B cell (primary cell): ENCODE results near the gene FXYD7. TPM values are rescaled to one million over a fixed set of nuclear protein-coding genes. Genes with fewer than 3 reads are reported as not detected.

Experiments
- ATAC-seq: fragments of 200-7000 bp; cut with Tn5 transposase; one replicate; pipeline ENCODE4 v1.10.0; 2021; ENCODE audit warnings: low read depth, mild to moderate bottlenecking, moderate number of reproducible peaks, moderate library complexity
- CTCF ChIA-PET: fragments of 350-600 bp; sonication (Branson Sonifier 250); formaldehyde crosslinking; loops from one replicate; lab custom pipeline; 2021; ENCODE audit warnings: antibody characterized with exemption, inconsistent platforms; lab: Charles Lee
- POLR2A ChIA-PET: fragments of 350-600 bp; sonication (Branson Sonifier 250); formaldehyde crosslinking; loops from one replicate; lab custom pipeline; 2021; ENCODE audit warnings: antibody characterized with exemption; lab: Charles Lee
- DNase-seq: peaks from one replicate; pipeline ENCODE4 v3.0.0; 2013
- H2AFZ ChIP-seq: 2 replicates; pipeline ENCODE4 v1.6.1; 2012; ENCODE audit warnings: mild to moderate bottlenecking, low read depth, low read length; ENCODE audit not compliant: insufficient read depth, poor library complexity, severe bottlenecking
- H3K27ac ChIP-seq, 2 donors: 1 replicate in 1 of 2; 2 replicates in 1 of 2; pipeline ENCODE4 v1.5.1; 2012 to 2013; ENCODE audit warnings: low read length in 2 of 2, mild to moderate bottlenecking in 2 of 2, moderate library complexity in 1 of 2
- H3K27me3 ChIP-seq, 4 experiments: fragments of 200-600 bp in 1 of 4; sonication (generic) in 1 of 4; replicated peaks in 1 of 4; 1 replicate in 2 of 4; 2 replicates in 2 of 4; pipeline versions ENCODE4 v1.6.1 to v1.7.0; 2013 to 2016; ENCODE audit warnings: low read length in 3 of 4, mild to moderate bottlenecking in 2 of 4, mixed read lengths in 1 of 4, moderate library complexity in 1 of 4; ENCODE audit not compliant: insufficient read depth in 4 of 4, control insufficient read depth in 3 of 4; ENCODE audit errors: control extremely low read depth in 1 of 4
- H3K36me3 ChIP-seq, 2 experiments: replicated peaks in 1 of 2; 1 replicate in 1 of 2; 2 replicates in 1 of 2; pipeline versions ENCODE4 v1.6.1 to v1.7.1; 2013; ENCODE audit warnings: low read length in 1 of 2; ENCODE audit not compliant: insufficient read depth in 2 of 2, control insufficient read depth in 1 of 2; ENCODE audit errors: control extremely low read depth in 1 of 2, extremely low read depth in 1 of 2
- H3K4me1 ChIP-seq, 2 donors: fragments of 200-600 bp in 1 of 2; sonication (generic) in 1 of 2; 1 replicate in 1 of 2; 2 replicates in 1 of 2; pipeline versions ENCODE4 v1.5.1 to v1.6.1; 2013 to 2017; ENCODE audit warnings: low read length in 2 of 2; ENCODE audit not compliant: control insufficient read depth in 2 of 2, insufficient read depth in 2 of 2
- H3K4me2 ChIP-seq: replicated peaks from 2 replicates; pipeline ENCODE3; 2012; ENCODE audit warnings: mild to moderate bottlenecking, low read depth, low read length; ENCODE audit not compliant: poor library complexity, severe bottlenecking
- H3K4me3 ChIP-seq, 5 experiments: fragments of 200-600 bp in 1 of 5; sonication (generic) in 1 of 5; 1 replicate in 3 of 5; 2 replicates in 2 of 5; pipeline versions ENCODE4 v1.5.1 to v1.7.0; 2011 to 2016; ENCODE audit warnings: low read length in 4 of 5, mild to moderate bottlenecking in 4 of 5, low read depth in 2 of 5, control low read depth in 1 of 5, moderate library complexity in 1 of 5; ENCODE audit not compliant: insufficient read depth in 1 of 5; ENCODE audit errors: control extremely low read depth in 1 of 5, extremely low read depth in 1 of 5
- H3K79me2 ChIP-seq: fragments of 200-600 bp; sonication (generic); one replicate; pipeline ENCODE4 v1.6.0; 2016; ENCODE audit warnings: low read length; ENCODE audit not compliant: control insufficient read depth, insufficient read depth
- H3K9ac ChIP-seq: fragments of 200-600 bp; sonication (generic); 2 replicates; pipeline ENCODE4 v1.6.1; 2017; ENCODE audit warnings: mild to moderate bottlenecking, low read length, moderate library complexity
- H3K9me3 ChIP-seq, 3 donors: one replicate each; pipeline versions ENCODE4 v1.6.1 to v1.7.1; 2013; ENCODE audit warnings: low read length in 2 of 3; ENCODE audit not compliant: control insufficient read depth in 2 of 3, insufficient read depth in 1 of 3; ENCODE audit errors: control extremely low read depth in 1 of 3
- H4K20me1 ChIP-seq: 2 replicates; pipeline ENCODE4 v1.6.0; 2012; ENCODE audit warnings: mild to moderate bottlenecking, low read length; ENCODE audit not compliant: insufficient read depth, control insufficient read depth, poor library complexity, severe bottlenecking
- H3K27ac Mint-ChIP-seq: one replicate; pipeline ENCODE4 v1.8.0; 2021; ENCODE audit warnings: mixed read lengths
- H3K27me3 Mint-ChIP-seq: one replicate; pipeline ENCODE4 v1.8.0; 2021; ENCODE audit warnings: mixed read lengths
- H3K4me1 Mint-ChIP-seq: one replicate; pipeline ENCODE4 v1.8.0; 2021; ENCODE audit warnings: mixed read lengths
- H3K4me3 Mint-ChIP-seq: one replicate; pipeline ENCODE4 v1.8.0; 2021; ENCODE audit warnings: mixed read lengths
- H3K9me3 Mint-ChIP-seq: one replicate; pipeline ENCODE4 v1.8.0; 2022; ENCODE audit warnings: mixed read lengths; ENCODE audit not compliant: insufficient read depth
- EZH2 ChIP-seq: IDR thresholded peaks from 2 replicates; pipeline ENCODE4 v1.6.1; 2012; ENCODE audit warnings: borderline replicate concordance, low read depth, mild to moderate bottlenecking, moderate library complexity, low read length; ENCODE audit not compliant: insufficient read depth, poor library complexity, severe bottlenecking
- WGBS: methylation state at CpG from one replicate; pipeline ENCODE4 v1.1.5; 2013; ENCODE audit warnings: missing lambda C conversion rate; ENCODE audit not compliant: insufficient coverage; 5-methylcytosine and 5-hydroxymethylcytosine counted together
- intact Hi-C: fragments of 100-400 bp; cut with micrococcal nuclease; formaldehyde crosslinking; loops from one replicate; pipeline ENCODE4 v1.10.0; 2022
- polyA plus RNA-seq: library from polyadenylated mRNA; depleted of rRNA; stranded (reverse); fragments of >200 nt; gene quantifications from 2 replicates; pipeline ENCODE4 v1.2.3, GENCODE V29; 2012
- total RNA-seq, 2 donors: library from RNA; stranded (reverse); fragments of 120-200 nt in 1 of 2; gene quantifications; 1 replicate in 1 of 2; 2 replicates in 1 of 2; pipeline versions ENCODE4 v1.2.3 to v1.2.4, GENCODE V29; 2013 to 2022
- TF ChIP-seq, protein P1 (sequence below): fragments of 200-600 bp; IDR thresholded peaks from one replicate; pipeline ENCODE4 v1.8.0; 2022; ENCODE audit warnings: antibody characterized with exemption, mild to moderate bottlenecking

The FXYD7 gene
- total and polyA plus RNA-seq, 2 donors (not counting 1 experiment from before 2014, with no cell fraction given), result 3.8 to 27.4 TPM

DNA sequence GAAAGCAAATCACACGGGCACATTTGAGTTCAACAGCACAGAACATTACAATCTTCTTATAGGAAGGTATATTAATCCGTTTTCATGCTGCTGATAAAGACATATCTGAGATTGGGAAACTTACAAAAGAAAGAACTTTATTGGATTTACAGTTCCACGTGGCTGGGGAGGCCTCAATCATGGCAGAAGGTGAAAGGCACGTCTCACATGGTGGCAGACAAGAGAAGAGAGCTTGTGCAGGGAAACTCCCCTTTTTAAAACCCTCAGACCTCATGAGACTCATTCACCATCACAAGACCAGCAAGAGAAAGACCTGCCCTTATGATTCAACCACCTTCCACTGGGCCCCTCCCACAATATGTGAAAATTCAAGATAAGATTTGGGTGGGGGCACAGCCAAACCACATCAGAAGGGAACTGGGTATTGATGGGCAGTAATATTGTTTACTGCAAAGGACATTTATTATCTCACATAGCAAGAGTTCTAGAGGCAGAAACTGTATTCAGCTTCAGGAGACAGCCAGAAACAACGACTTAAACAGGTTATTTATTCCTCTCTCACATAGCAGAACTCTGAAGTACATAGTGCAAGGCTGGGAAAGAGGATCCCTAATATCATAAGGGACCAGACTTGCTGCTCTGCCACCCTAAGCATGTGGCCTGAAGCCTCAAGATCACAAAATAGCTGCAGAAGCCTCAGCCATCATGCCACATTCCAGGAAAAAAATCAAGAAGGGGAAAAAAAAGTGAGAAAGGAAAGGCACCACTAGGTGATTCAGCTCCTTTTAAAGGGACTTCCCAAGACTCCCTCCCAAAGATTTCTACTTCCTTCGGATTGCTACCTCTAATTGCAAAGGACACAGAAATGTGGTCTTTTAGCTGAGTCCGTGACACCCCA, 34.6 kb downstream of the FXYD7 start:
- Mint-ChIP-seq H3K4me1 (peaks cover 2% of the 10 kb centered on the region), H3K4me3 (no peak overlapping the region), H3K9me3 (no peaks in the 10 kb centered on the region), H3K27me3 (no peaks in the 10 kb centered on the region), H3K27ac (peak overlapping the region; percentile 26)
- ChIA-PET POLR2A (interaction anchor here (0.7 to 1.1 kb wide), 3 partner anchors 26 to 35 kb away, joined by 3 to 5 read pairs (median 3); partner anchors contain the start of gene FXYD7), CTCF (interaction anchor here (0.9 to 3.2 kb wide), 6 partner anchors 14 to 331 kb away, joined by 3 to 9 read pairs (median 3); partner anchors contain the start of gene FXYD5)
- ATAC-seq, result no peak
- TF ChIP-seq, protein P1, sequence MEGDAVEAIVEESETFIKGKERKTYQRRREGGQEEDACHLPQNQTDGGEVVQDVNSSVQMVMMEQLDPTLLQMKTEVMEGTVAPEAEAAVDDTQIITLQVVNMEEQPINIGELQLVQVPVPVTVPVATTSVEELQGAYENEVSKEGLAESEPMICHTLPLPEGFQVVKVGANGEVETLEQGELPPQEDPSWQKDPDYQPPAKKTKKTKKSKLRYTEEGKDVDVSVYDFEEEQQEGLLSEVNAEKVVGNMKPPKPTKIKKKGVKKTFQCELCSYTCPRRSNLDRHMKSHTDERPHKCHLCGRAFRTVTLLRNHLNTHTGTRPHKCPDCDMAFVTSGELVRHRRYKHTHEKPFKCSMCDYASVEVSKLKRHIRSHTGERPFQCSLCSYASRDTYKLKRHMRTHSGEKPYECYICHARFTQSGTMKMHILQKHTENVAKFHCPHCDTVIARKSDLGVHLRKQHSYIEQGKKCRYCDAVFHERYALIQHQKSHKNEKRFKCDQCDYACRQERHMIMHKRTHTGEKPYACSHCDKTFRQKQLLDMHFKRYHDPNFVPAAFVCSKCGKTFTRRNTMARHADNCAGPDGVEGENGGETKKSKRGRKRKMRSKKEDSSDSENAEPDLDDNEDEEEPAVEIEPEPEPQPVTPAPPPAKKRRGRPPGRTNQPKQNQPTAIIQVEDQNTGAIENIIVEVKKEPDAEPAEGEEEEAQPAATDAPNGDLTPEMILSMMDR, result no peak
- no peak for TF ChIP-seq EZH2
- no peak for DNase-seq
- H3K27ac ChIP-seq, result no peak overlapping the region
- H2AFZ ChIP-seq, result no peak overlapping the region
- no peaks in the 10 kb centered on the region for H3K27me3 ChIP-seq
- H4K20me1 ChIP-seq, result no peaks in the 10 kb centered on the region
- no peaks in the 10 kb centered on the region for H3K4me1 ChIP-seq
- H3K4me2 ChIP-seq, result no peak overlapping the region
- H3K9ac ChIP-seq, result no peak overlapping the region
- H3K79me2 ChIP-seq, result no peaks in the 10 kb centered on the region
- H3K36me3 ChIP-seq, result no peaks in the 10 kb centered on the region
- peaks cover 1 to 8% (median 2%) of the 10 kb centered on the region in 3 donors for H3K9me3 ChIP-seq
- H3K4me3 ChIP-seq, result no peak overlapping the region
- intact Hi-C loops, result no loop called here
- 92% methylated on average over 2 of the region's 7 CpGs for WGBS

DNA sequence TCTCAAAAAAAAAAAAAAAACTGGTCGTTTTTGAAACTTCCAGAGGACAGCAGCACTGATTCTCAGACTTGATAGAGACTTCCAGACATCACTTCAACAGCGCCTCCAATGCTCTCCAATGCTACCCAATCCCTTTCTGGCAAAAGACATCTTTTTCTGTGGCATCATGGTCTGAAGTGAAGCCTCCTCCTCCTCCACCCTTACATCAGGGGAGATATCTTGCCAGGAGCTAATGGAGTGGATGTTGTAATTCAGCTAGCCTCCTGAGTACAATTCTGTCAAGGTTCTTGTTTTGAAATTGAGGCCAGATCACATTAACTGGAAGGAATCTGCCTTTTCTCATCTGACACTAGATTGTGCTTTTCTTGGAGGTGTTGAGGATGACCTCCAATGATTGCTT, 35.6 kb downstream of the FXYD7 start:
- ATAC-seq (no peak), DNase-seq (no peak)
- H3K4me2 ChIP-seq, result no peak overlapping the region
- H3K79me2 ChIP-seq, result no peaks in the 10 kb centered on the region
- H3K36me3 ChIP-seq, result no peaks in the 10 kb centered on the region
- POLR2A ChIA-PET, result interaction anchor here (0.9 to 1.1 kb wide), 3 partner anchors 25 to 27 kb away, joined by 4 to 6 read pairs (median 5); no protein-coding TSS in a partner anchor
- peaks cover 1 to 8% (median 2%) of the 10 kb centered on the region in 3 donors for H3K9me3 ChIP-seq
- no peaks in the 10 kb centered on the region for H3K27me3 ChIP-seq
- CTCF ChIA-PET, result interaction anchor here (0.9 to 3.2 kb wide), 4 partner anchors 16 to 112 kb away, joined by 3 to 9 read pairs (median 5); partner anchors contain the start of gene FXYD5
- H3K4me3 ChIP-seq, result no peak overlapping the region
- TF ChIP-seq, protein P1, result no peak
- no peak for TF ChIP-seq EZH2
- no peak overlapping the region for H2AFZ ChIP-seq
- no peaks in the 10 kb centered on the region for H3K4me1 ChIP-seq
- H3K27ac ChIP-seq, result no peak overlapping the region
- Mint-ChIP-seq H3K27me3 (no peaks in the 10 kb centered on the region), H3K4me1 (peaks cover 2% of the 10 kb centered on the region), H3K27ac (no peak overlapping the region), H3K4me3 (no peak overlapping the region), H3K9me3 (no peaks in the 10 kb centered on the region)
- WGBS, result 79% methylated on average over 2 of the region's 2 CpGs
- no peak overlapping the region for H3K9ac ChIP-seq
- intact Hi-C loops, result no loop called here
- H4K20me1 ChIP-seq, result no peaks in the 10 kb centered on the region
